Measurements from ENCODE around the gene RUFY2. TPM values are rescaled to one million over a fixed set of nuclear protein-coding genes. Genes with fewer than 3 reads are reported as not detected.

Gene RUFY2
- total RNA-seq: 24.6 and 30.2 TPM in 2 replicates

GRCh38 chr10:68406815-68407548 lies at the start of gene RUFY2:
TSS of gene RUFY2 (minus strand) at chr10:68407277. CDS start at chr10:68407189, 88 bp downstream.

GRCh38 chr10:68332259-68333057 lies 74.6 kb downstream of the RUFY2 start, which contains the start of gene PBLD:
TSS of gene PBLD (minus strand) at chr10:68332928. CDS start at chr10:68306844, 26,084 bp downstream.

GRCh38 chr10:68331455-68332258 lies 75.4 kb downstream of the RUFY2 start, which contains the start of gene HNRNPH3:
TSS of gene HNRNPH3 (plus strand) at chr10:68332064. CDS start at chr10:68337222, 5,158 bp downstream.

Other genes with a start within 250 kb of the RUFY2 start
- gene ATOH7, start 175.2 kb downstream of the RUFY2 start, total RNA-seq: under 0.01 TPM in 1 of 2 replicates, not detected in the other
- gene HNRNPH3, start 75.2 kb downstream of the RUFY2 start, total RNA-seq: 27.6 and 34.6 TPM in 2 replicates
- 8.1 and 9.9 TPM in 2 replicates for gene PBLD, start 74.3 kb downstream of the RUFY2 start, total RNA-seq
- 6.0 and 6.9 TPM in 2 replicates for gene DNA2, start 64.7 kb upstream of the RUFY2 start, total RNA-seq
- gene SLC25A16, start 120.2 kb upstream of the RUFY2 start, total RNA-seq: 13.7 and 28.1 TPM in 2 replicates
- gene TET1, start 153.1 kb upstream of the RUFY2 start, total RNA-seq: 1.2 and 3.4 TPM in 2 replicates